Stimulated activated naive CD4-positive, alpha-beta T cell (primary cell): Measurements from ENCODE around the gene POC1A.

Source experiments
- DNase-seq, 6 experiments: peaks; one replicate each; lab custom pipeline; 2025; lab: John Stamatoyannopoulos, UW

POC1A gene

DNA sequence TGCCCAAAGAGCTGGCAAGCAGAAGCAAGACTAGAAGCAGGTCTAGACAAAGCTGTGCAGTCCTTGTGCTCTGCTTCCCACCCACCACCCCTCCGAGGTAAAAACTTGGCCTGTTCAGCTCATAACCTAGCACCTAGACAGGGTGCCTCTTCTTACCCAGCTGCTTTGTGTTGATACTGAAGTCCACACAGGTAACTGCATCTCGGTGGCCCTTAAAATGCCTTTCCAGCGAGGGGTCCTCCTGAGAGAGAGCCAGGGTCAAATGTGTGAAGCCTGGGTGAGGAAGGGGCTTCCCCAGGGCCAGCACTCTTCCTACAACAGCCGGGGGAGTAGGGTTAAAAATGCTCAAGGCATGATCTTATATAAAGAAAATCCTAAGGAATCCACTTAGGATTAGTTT is 3.4 kb downstream of the POC1A start:
- DNase-seq, result no peak

DNA sequence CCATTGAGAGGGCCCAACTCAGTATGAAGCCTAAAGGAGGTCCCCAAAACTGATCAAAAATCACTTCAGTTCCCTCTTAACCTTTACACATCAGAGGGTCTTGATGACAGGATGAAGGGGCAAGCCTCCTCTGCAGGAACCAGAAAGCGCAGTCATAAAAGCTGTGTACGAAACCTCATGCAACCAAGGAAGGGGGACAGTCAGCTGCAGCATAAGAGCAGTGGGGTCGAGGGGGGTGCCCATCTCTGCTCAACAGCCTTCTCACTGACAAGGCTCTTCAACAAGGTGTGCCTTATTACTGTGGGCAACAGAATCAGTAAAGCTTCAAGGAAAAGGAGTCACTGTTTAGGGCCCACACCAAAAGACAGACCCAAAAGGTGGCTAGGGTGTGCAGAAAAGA is 3.9 kb downstream of the POC1A start:
- DNase-seq, result no peak

DNA sequence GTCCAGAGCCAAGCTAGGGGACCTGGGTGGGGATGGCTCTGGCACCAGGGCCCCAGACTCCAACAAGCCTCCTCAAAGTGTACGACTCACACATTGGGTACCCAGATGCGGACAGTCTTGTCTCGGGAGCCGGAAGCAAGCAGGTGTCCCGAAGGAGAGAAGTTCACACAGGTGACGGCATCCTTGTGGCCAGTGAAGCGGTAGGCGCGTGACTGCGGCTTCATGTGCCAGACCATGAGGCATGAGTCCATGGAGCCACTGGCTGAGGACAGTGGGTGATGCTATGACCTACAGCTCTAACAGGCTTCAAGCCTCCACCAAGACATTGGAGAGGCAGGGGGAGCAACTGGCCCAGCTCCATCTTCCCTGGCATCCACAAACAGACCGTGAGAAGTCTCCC is 4.5 kb downstream of the POC1A start:
- DNase-seq, result no peak

DNA sequence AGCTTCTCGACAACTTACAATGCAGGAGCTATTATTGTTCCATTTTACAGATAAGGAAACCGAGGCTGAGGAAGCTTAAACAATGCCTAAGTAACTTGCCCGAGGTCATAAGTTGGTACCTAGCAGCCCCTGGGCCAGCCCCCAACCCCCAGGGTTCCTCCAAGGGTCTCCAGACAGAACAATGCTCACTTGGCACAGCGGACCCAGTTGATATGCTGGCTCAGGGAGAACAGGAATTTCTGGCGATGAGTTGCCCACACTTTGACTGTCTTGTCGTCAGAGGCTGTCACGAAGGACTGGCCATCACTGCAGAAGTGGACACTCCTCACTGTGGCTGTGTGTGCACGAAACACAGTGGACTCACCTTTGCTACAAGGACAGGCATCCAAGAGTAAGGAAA is 5.2 kb downstream of the POC1A start:
- no peak for DNase-seq

DNA sequence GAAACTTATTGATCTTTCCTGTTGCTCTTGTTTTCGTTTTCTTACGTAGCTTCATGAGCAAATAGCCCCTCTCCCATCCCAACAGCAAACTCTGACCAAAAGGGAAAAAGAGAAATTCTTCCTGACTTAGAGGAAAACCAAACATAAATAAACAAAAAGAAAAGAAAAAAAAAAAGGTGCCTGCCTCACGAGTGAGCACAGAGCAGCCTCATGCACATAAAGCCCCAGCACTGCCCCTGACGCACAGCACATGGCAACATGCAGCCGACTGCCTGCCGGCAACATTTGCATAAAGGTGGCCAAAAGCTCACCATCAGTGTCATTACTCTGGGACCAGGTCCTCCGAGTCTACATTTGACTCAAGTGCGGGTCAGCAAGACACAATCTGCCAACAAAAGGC is 6.4 kb downstream of the POC1A start:
- DNase-seq, result no peak

DNA sequence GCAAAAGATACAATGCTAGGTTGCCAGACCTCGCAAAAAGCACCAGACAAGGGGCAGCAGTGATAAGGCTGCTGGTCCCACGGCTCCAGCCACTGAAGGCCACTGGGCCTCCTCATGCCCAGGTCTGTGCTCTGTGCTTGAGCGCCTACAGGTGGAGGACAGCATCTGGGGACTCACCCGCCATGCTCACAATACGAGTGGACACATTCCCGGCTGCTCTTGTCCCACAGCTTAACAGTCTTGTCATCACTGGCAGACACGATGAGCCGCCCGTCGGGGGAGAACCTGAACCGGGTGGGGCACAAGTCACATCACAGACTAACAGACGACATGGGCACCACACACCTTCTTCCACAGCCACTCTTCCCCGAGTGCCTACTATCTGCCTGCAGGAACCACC is 7.4 kb downstream of the POC1A start:
- no peak for DNase-seq

DNA sequence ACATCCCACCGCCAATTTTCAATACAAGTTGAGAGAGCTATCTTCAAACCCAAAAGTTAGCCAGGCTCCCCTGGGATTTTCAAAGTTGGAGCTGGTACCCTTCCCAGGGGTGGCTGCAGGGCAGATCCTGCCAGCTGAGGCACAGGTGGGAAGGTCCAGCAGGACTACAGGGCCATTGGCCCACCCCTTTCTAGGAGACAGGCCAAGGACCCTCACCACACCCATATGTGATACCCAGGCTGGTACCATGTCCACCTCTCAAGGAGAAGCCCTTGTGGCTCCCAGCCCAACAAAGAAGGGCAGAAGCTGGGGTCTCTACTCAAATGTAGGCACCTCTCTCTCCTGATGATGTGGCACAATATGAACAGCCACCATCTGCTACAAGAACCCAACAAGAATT is 8.0 kb downstream of the POC1A start:
- no peak for DNase-seq

DNA sequence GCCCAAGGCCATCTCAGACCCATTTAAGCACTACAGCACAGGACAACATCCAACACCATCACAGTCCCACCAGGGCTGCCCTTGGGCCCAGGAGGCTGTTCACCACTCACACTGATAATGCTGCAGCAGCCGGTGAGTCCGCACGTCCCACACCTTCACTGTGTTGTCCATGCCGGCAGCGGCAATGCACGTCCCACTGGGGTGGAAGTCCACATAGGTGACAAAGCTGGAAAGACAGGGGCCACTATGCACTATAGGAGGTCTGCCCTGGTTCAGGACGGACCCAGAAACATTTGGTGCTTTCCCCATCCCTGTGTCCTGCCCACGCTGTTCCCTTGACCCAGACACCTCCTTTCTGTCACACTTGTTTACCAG is 8.5 kb downstream of the POC1A start:
- no peak for DNase-seq

DNA sequence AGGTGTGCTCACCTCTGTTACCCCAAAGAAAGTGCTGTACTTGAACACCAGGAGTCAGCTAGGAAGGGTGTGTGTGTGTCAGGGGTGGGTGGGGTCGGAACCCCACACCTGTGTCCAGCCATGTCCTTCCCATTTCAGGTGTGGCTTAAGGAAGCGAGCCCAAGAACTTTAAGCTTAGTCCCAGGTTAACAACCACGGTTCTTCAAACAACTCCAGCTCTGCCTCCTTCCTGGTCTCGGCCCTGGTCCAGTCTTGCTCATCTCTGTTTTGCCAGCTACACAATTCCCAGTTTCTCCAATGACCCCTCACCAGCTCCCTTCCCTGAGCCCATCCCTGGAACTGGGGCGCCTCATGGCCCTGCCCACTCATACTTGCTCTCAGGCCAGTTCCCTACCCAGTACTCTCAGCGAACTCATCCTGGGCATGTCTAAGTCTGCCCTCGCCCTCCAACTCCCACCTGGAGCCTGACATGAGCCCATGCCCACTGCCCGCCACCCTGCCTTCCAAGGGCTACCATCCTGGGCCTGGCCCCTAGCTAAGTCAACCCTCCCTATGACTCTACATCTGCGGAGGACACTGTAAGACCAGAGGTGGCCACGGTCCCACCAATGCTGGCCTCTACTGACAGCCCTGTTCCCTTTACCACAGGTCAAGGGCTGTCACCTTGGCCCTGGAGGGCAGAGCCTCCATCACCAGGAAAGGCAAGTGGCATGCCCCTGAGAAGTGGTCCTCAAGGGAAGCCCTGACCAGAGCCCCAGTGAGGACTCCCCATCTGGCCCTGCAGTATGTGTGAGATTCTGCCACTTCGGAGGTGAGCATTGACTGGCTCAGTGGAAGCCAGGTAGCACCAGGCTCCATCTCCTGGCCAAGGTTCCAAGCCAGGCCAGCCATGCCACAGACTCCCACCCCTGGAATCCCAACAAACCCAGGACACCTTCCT is 9.2 kb downstream of the POC1A start:
- DNase-seq, result no peak

DNA sequence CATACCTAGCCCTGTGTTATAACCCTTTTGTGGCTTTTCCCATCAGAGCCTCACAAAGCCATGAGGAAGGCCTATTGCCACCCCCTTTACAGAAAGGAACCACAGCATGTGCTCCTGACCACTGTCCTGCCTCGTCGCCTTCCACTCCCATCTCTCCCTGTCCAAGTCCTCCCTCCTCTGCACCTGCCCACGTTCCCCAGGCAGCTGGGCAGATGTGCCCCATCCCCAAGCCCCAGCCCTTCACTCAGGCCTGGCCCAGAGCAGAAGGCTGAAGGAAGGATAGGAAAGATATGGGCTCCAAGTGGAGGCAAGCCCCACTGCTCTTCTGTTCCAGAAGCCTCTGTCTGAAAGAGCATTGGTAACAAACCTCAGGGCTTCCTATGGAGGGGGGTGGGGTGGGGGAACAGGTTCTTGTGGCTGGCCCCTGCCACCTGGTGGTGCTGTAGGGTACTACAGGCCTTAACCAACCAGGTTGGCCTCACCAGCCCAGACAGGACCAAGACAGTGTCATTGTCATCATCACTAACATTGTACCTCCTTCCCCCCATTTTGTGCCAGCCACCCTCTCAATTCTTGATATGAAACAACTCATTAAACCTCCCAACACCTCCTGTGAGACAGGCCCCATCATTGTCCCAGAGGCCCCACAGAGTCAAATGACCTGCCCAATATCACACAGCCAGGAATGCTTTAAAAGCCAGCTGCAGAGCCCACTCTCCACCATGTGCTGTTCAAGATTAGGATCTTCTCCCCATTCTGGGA is 10.0 kb downstream of the POC1A start:
- peak; percentile 72 to 86 (median 83) for DNase-seq

DNA sequence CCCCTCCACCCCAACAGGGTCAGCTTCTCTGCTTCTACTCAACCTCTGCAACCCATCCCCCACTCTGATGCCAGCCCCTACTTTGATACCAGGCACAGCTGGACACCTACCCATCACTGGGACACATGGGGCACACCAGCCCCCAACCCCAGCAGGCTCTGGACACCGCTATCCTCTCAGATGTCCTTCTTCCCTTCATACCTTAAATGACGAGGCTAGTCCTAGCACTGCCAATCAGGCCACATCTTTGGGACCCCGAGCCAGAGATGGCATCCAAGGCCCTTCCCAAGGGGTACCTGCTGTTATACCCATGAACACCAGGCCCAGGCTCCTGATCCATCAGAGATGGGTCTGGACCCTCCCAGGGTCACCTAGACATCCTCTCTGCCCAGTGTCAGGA is 10.6 kb downstream of the POC1A start:
- DNase-seq, result no peak

DNA sequence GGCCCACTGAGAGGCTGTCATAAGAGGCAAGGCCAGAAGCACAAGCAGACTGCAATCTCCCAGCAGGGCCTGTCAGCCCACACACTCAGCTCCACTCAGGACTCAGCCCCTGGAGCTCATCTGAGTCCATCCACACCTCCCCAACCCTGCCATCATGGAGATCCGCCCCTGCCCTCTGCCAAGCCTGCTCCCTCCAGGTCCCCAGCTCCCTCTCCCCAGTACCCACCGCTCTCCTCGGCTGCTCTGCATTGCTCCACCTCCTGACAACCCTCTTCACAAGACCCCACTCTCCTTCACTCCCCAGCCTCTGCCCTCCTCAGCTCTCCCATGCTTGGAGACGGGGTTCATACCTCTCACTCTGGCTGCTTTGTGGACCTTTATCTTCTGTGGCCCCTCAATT is 11.1 kb downstream of the POC1A start:
- DNase-seq, result no peak

DNA sequence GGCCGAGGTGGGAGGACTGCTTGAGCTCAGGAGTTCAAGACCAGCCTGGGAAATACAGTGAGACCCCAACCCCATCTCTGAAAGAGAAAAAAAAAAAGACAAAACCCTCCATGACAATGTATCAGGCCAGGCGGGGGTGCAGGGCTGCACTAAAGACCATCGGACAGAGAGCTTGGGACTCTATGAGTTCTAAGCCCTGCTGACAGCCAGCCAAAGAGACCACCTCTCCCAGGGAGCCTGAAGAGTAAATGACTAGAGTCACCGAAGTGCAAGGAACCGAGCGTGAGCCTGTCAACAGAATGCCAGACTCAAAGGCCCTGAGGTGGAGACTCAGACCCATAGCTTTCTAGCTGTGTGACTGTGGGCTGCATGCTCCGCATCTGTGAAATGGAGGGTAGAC is 12.5 kb downstream of the POC1A start:
- no peak for DNase-seq

DNA sequence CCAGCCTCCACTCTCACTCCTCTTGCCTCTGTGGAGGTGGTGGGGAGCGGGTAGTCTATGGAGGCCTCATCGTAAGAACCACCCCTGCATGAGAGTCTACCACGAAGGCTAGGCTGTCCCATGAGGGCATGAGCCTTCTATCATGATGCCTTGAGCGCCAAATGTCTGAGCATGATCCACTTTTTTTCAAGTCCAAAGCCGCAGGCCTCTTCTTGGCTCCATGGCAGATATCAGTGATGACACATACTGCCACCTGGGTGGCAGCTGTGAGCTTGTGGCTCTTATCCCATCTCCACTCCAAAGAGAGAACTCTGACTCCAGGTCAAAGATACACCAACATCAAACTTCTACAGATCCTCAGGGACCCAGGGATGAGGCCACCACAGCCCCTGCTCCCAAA is 13.5 kb downstream of the POC1A start:
- DNase-seq, result no peak

DNA sequence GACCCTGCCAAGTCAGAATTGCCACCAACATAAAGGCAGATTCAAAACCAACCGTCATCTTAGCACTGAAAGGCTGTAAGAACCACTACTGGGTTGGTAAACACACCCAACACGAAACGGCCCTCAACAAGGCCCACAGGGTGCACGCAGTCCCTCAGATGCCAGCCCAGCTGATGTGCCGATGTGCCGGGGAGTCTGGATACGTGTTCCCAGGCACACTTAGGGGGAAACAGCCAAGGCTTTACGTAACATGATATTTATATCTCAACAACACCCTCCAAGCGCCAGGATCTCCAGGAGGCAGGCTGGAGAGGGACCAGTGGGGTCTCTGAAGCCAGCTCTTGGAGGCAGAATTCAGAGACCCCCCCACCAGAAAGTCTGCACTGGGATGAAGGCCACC is 14.2 kb downstream of the POC1A start:
- no peak for DNase-seq

DNA sequence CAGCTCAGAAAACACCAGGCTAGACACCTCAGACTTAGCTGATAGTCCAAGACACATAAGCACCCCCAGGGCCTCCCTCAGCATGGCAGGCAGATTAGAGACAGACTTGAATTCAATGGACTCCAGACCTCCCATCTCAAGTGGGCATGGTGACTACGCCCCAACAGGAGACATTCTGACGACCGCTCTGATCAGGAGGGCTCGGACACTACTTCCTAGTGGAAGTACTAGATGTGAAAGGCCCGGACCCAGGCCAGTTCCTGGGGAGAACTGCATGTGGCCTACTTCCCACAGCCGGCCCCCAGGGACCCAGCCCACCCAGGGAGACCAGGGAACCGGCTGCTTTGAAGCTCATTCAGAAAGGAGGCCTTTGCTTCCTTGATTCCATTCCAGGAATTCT is 16.9 kb downstream of the POC1A start:
- no peak for DNase-seq

DNA sequence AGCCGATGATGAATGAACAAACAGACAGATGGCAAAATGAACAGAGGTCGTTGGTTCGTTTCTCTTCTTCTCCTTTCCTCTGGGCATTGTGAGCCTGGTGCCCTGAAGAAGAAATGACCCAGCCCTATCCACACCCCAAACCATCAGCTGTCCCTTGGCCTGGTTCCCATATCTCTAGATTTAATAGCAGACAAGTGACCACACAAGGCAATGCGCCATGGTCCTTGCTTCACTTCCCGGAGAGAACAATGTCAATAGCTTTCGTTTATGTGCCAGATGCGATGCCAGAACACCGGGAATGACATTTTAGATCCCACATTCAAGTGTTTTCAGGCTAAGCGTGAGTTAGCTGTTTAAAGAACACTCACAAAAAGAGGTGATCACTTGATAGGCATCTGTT is 17.7 kb downstream of the POC1A start:
- no peak for DNase-seq

DNA sequence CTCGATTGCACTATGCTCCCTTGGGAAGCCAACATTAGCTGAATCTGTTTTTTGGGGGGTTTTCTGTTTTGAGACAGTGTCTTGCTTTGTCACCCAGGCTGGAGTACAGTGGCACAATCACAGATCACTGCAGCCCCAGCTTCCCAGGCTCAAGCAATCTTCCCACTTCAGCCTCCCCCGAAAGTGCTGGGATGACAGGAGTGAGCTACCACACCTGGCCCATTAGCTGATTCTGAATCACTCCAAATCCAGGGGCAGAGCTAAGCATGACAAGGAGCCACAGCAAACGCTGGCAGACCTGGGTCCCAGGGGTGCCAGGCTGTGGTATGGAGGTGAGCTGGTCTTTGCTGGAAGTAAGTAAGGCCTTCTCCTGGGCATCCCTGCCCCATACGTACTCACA is 18.9 kb downstream of the POC1A start:
- DNase-seq, result no peak

DNA sequence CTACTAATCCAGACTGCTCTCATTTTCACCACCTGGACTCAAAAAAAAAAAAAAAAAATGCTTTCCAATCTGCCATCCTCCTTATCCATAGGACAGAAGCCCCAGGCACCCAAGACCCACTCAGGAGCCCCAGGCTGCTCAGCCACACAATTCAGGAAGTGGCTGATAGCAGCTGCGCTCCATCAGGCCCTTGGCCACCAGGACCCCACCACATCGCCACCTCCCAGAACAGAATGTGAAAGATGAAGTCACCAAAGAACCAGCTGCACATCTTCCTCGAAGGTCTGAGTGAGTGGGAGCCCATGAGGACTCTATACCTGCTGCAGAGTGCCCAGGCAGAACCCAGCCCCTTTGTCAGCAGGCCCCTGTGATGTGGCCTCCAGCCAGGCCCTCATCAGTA is 19.5 kb downstream of the POC1A start:
- DNase-seq, result no peak

DNA sequence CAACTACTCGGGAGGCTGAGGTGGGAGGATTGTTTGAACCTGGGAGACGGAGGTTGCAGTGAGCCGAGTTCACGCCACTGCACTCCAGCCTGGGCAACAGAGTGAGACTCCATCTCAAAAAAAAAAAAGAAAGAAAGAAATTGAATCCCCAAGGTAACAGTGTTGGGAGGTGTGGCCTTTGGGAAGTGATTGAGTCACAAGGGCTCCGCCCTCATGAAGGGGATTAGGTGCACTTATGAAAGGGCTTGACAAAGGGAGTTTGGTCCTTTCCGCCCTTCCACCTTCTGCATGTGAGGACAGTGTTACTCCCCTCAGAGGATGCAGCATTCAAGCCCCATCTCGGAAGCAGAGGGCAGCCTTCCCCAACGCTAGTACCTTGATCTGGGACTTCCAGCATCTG is 21.3 kb downstream of the POC1A start:
- no peak for DNase-seq

DNA sequence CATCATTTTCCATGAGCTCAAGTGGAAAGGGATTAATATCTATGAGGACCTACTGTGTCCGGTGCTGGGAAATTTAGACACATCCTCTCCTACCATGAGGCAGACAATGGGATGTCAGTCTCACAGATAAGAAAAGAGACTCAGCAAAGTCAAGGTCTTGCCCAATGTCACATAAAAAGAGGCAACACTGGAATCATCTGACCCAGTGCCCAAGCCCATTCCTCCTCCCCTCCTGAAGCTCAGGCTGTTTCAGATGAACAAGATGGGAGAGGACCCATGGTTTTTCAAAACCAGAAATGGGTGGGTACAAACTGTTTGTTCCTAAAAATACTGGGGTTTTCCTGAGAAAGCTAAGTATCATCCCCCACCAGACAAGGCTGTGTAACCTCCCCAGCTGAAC is 22.2 kb downstream of the POC1A start:
- DNase-seq, result no peak

DNA sequence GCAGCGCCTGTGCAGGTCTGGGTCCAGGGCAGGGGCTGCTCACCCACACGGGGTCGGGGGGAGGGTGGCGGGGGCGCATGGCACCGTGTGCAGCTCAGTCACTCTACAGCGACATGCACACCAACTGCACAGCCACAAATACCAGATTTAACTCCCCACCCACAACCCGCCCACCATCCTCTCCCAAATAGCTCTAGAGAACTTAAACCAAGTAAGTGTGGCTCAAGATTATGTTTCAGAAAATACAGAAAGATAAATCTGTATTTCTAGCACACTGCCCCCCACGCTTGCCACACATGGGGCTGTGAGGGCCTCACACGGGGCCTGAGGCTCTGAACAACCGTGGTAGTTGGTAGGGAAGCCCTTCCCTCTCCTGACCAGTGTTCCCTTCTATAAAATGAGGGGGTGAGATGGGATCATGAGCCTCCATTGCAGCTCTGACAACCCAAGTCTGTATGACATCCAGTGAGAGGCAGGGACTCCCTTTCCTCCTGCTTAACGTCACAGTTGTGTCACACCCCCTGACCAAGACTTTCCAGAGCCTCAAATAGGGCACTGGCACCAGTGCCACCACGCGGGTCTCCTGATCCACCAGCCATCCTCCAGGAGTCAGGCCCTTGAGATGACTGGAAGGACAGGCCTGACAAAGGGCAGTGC is 23.1 kb downstream of the POC1A start:
- no peak for DNase-seq

DNA sequence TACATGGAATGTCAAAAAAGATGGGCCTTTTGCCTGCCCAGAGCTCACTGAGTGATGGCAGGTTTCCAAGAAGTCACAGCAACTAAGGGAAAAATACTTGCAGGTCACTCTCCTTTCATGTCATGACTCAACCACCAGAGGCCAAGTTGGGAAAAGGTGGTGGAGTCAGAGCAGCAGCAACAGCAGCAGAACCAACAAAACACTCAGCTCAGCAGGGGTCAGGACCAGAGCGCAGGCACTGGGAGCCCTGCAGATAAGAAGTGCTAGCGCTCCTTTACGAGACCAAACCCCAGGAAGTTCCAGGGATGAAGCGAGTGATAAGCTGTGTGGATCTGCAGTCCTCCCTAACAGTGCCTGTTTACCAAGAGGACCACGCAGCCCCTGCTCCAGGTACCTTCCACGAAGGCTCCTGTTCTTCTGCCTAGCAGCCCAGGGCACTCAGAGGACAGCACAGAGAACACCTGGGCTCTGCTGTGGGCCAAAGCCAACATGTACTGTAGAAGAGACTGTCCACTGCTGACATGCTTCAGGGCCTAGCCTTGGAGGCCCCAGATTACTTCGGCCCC is 26.0 kb downstream of the POC1A start:
- no peak for DNase-seq
